Thoracic aorta endothelial cell (primary cell): ENCODE measurements around the gene MTOR. TPM values are rescaled to one million over a fixed set of nuclear protein-coding genes. Genes with fewer than 3 reads are reported as not detected.

Experiments
- small RNA-seq: library from RNA; depleted of rRNA; stranded (forward); fragments of <200 nt; gene quantifications from one replicate; pipeline ENCODE3, GENCODE V24; 2012
- total RNA-seq: library from RNA; depleted of rRNA; stranded (reverse); fragments of >200 nt; gene quantifications from 2 replicates; pipeline ENCODE4 v1.2.3, GENCODE V29; 2012

Gene MTOR
- 54.0 and 65.8 TPM in 2 replicates for total RNA-seq

DNA sequence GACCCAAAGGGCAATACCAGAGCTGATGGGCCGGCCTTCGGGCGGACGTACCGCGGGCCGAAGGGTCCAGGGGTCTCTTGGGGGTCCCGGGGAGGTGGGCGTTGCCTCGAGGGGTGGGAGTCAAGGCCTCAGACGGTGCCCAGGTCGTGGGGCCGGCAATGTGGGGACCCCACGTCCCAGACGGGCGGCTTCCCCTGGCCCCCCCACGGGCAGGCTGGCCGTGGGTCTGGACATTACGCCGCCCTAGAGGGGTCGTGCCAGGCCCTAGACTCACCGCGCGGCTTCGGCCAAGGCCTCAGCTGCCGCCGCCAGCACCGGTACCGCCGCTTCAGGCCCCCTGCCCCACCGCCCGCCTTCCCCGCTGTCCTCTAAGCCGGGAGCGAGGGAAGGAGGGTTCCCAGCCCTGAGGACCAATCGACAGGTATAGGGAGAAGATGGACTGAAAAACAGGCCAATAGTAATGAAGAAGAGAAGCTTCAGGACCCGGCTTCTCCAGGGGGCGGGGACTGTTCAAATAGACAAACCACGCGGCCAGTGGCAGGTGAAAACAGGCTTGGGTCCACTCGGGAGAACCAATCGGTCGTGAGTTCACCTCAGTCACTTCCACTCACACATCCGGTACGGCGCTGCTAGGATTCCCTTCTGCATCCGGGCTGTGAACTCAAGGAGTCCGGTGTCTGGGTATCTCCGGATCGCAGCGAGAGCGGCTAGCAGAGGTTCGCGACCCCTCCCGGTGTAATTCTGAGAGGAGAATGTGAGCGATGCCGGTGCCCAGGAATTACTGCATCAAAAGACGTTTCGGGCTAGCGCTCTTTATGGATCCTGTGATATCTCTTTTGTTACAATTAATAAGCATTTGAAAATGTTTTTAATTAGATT lies at the start of gene MTOR:
Gene MTOR (minus strand): TSS at position 381 of the 879 bp plus-strand sequence. CDS start 3,142 bp downstream, outside the sequence.

DNA sequence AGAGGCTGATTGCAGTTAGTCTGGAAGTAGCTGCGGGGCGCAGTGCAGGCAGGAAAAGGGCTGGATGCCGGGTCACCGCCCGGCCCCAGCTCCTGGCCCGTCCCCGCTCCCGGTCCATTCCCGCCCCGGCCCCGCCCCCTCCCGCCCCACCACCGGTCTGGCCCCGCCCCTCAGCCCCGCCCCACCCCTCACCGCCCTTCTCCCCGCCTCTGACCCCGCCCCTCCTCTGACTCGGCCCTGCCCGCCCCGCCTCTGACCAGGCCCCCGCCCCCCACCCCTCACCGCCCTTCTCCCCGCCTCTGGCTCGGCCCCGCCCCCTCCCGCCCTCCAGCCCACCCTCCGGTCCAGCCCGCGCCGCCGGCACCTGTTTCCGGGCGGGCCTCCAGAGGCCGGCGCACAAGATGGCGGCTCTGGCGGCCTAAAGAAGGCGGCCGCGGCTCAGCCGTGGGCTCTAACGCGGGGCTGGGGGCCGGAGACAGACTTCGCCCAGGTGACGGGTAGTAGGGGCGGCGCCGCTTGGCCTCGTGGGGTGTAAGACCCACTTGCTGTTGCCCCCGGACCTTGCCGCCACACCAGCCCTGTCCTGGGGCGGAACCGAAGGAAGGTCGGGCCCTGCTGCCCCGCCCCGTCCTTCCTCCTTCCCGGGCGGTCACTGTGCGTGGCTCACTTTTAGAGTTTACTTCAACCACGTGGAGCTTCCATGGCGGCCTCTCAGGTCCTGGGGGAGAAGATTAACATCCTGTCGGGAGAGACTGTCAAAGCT lies 10.7 kb upstream of the MTOR start, which contains the start of gene UBIAD1:
Gene UBIAD1 (plus strand): TSS at position 367 of the 763 bp plus-strand sequence. CDS start 334 bp downstream, at position 701.

DNA sequence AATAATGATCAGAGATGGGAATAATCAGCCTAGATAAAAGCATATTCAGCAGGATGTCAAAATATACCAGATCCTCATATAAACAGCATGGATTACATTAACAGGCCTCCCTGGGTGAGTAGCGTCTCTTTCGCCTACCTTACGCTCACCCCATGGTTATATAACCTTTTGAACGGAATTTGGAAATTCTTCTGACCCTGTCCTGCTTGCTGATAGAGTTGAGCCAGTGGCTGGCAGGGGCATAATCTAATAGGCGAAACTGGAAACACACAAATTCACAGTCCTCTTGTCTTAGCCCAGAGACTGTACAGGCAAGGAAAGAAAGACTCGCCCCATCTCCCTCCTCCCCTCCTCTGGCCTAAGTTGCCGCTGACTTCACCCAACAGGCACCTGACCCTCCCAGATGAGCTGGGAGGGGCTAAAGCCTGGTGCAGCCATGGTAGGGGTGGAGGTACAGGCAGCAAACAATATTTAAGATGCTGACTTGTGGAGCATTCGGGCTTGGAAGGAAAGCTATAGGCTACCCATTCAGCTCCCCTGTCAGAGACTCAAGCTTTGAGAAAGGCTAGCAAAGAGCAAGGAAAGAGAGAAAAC lies 73.4 kb downstream of the MTOR start, which contains the start of gene ANGPTL7:
Gene ANGPTL7 (plus strand): TSS at position 498 of the 594 bp plus-strand sequence. CDS start 225 bp downstream, outside the sequence.

DNA sequence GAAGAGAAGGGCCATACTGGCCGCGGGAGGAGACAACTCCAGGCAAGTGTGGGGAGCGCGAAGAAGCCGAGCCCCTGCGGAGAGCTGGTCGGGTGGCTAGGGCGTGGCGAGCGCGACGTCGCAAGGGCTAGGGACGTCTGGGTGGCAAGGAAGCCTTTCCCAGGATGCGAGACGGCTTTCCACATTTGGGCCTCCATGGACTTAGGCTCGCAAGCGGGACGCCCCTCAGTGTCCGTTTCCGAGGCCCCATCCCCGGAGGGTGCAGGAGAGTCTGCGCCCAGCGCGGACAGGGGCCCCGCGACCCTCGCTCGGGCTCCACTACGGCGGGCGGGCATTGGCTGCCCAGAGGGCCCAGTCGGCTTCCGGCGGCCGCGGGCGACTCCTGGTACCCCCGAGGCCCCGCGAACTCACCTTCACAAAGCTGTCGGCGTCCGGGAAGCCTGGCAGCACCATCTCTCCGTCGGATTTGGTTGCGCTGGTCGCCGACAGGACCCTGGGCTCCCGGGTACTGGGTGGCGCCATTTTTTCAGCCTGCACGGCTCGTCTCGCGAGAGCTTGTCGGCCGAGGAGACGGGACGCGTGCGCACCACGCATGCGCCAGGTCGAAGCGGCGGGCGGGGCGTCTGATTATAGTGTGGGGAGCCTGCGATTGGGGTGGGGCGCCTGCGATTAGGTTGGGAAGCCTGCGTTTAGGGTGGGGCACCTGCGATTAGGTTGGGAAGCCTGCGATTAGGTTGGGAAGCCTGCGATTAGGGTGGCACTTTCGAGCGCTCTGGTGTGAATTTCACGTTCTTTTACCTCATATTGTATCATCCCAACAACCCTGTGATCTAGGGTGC lies 162.8 kb downstream of the MTOR start, which contains the start of gene EXOSC10:
Gene EXOSC10 (minus strand): TSS at position 560 of the 839 bp plus-strand sequence. CDS start 38 bp downstream, at position 522.

DNA sequence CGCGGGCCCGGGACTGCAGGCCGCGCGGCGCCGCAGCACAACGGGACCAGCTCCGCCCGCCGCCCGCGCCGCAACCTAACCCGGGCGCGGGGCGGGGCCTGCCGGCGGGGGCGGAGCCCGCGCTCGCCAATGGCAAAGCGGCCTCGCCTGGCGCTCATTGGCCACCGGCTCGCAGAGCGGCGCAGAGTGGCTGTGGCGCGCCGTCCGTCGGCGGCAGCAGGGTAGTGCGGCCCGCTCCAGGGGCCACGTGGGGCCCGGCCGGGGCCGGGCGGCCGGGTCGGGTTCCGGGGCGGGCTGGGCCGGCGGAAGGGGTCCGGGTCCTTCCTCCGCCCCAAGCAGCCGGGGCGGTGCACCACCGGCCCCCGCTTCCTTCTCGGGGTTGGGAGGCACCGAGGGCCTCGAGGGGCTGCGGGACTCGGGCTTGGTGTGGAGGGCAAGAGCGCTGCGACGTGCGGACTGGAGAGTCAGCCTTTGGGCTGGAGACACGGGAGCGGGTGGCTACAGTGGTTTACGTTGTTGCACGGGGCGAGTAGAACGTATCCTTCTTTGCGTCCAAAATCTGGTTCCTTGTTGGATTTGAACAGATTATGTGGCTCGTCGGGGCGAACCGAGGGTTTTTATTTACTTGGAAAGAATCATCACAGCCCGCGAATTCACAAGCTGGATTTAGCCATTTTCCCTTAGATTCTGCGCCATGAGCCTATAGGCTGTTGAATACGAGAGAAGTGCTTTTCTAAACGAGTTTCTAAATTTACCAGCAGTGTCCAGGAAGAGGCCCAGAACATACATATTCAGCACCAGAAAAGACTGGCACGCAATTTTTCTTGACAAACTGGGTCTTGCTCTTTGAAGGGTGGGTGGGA lies 202.2 kb downstream of the MTOR start, which contains the start of gene SRM:
Gene SRM (minus strand): TSS at position 51 of the 863 bp plus-strand sequence. CDS start 75 bp downstream, outside the sequence.

Small RNA genes lying within 50 kb of the gene (small RNA-seq; reads per million reads assigned to genes)
- gene RNU6-291P, result not detected
- gene RNU6-537P, result not detected
- not detected for gene RPL39P6

Other genes starting within 250 kb of the MTOR start
- gene TARDBP, start 249.9 kb downstream of the MTOR start, total RNA-seq, result 124 and 141 TPM in 2 replicates
- gene MASP2, start 215.3 kb downstream of the MTOR start, total RNA-seq, result 0.07 TPM in 1 of 2 replicates, not detected in the other
- 39.8 and 42.6 TPM in 2 replicates for gene SRM, start 202.5 kb downstream of the MTOR start, total RNA-seq
- gene EXOSC10, start 162.7 kb downstream of the MTOR start, total RNA-seq, result 99.6 and 105 TPM in 2 replicates
- gene ANGPTL7, start 73.2 kb downstream of the MTOR start, total RNA-seq, result not detected in 2 replicates
- 10.0 and 12.6 TPM in 2 replicates for gene UBIAD1, start 10.6 kb upstream of the MTOR start, total RNA-seq
- 0.07 and 0.13 TPM in 2 replicates for gene DISP3, start 216.6 kb upstream of the MTOR start, total RNA-seq